Duodenal mucosa (tissue), 2 donors: Measurements from ENCODE around the gene MCF2L.

Source experiments
- H3K27ac ChIP-seq: one replicate; pipeline ENCODE4 v1.7.0; 2013; ENCODE audit warnings: low read depth, low read length
- H3K27me3 ChIP-seq, 2 donors: one replicate each; pipeline ENCODE4 v1.7.0; 2013; ENCODE audit warnings: low read length in 2 of 2, control low read depth in 1 of 2; ENCODE audit not compliant: insufficient read depth in 2 of 2, control insufficient read depth in 1 of 2
- H3K36me3 ChIP-seq, 2 donors: one replicate each; pipeline ENCODE4 v1.7.0; 2013; ENCODE audit warnings: low read length in 2 of 2, control low read depth in 1 of 2; ENCODE audit not compliant: insufficient read depth in 2 of 2, control insufficient read depth in 1 of 2
- H3K4me1 ChIP-seq, 2 donors: one replicate each; pipeline ENCODE4 v1.7.0; 2013; ENCODE audit warnings: low read length in 2 of 2, control low read depth in 1 of 2; ENCODE audit not compliant: insufficient read depth in 2 of 2, control insufficient read depth in 1 of 2
- H3K4me3 ChIP-seq, 2 donors: one replicate each; pipeline ENCODE4 v1.7.0; 2013; ENCODE audit warnings: low read length in 2 of 2, low read depth in 1 of 2
- H3K9ac ChIP-seq, 2 donors: one replicate each; pipeline ENCODE4 v1.7.0; 2013; ENCODE audit warnings: low read length in 2 of 2, low read depth in 1 of 2
- H3K9me3 ChIP-seq, 2 donors: one replicate each; pipeline ENCODE4 v1.7.0; 2013; ENCODE audit warnings: low read length in 2 of 2, control low read depth in 1 of 2; ENCODE audit not compliant: control insufficient read depth in 1 of 2

MCF2L gene

DNA sequence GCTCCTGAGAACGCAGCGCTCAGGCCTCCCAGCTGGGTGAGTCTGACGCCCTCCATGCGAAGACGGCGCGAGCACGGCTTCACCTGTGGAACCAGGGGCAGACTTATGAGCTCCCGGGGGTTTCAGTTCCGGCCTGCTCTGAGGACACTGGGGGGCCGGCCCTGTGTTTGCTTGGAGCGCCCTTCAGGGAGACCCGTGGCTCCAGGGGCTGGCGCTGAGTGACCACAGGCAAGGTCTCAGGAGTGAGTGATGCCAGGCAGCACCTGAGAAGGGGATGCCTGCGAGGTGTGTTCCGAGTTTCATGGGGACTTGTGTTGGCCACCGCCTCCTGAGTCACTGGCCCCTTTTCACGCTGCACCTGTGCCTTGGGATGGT, 4.5 kb downstream of the MCF2L start:
- no peak overlapping the region for H3K9ac ChIP-seq
- H3K4me1 ChIP-seq, result peaks cover 7 to 8% of the 10 kb centered on the region in 2 donors
- peaks cover 0 to 13% of the 10 kb centered on the region in 2 donors for H3K27me3 ChIP-seq
- H3K27ac ChIP-seq, result no peak overlapping the region
- H3K9me3 ChIP-seq, result no peaks in the 10 kb centered on the region
- no peak overlapping the region for H3K4me3 ChIP-seq
- no peaks in the 10 kb centered on the region for H3K36me3 ChIP-seq

DNA sequence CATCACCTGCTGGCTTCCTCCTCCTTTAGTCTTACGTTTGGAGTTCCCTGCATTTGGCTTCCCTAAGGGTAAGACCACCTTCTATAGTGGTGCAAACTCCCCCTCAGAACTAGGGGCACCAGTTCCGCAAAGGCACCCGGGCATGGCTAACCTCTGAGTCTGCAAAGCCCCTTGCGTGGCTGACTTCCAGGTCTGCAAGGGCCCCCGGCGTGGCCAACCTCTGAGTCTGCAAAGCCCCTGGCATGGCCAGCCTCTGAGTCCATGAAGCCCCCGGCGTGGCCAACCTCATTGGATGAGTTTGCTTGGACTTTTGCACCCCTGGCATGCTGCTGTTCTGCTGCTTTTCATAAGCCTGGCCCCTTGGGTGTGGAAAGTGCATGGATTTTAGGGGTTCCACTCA, 5.1 kb downstream of the MCF2L start:
- Histone ChIP-seq H3K36me3 (no peaks in the 10 kb centered on the region), H3K4me1 (peaks cover 7 to 8% of the 10 kb centered on the region in 2 donors), H3K9me3 (no peaks in the 10 kb centered on the region), H3K4me3 (no peak overlapping the region), H3K27me3 (peaks cover 0 to 13% of the 10 kb centered on the region in 2 donors), H3K27ac (no peak overlapping the region), H3K9ac (no peak overlapping the region)

DNA sequence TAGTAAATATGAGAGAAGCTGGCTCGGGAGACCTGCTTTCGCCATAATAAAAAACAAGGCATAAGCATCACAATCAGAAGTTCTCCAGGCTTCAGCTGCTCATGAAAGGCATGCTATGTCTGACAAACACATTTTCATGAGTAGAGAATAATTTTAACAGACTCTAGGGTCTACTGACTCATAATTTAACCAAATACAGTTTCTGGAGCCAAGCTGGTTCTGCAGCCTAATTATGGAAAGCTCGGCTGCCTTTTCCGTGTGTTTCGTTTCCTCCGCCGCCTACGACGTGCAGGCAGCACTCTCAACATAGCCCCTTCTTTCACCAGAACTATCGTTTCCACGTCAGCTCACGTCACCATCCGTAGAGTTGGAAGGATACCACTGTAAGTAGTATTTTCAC, 5.7 kb downstream of the MCF2L start:
- no peak overlapping the region for H3K9ac ChIP-seq

DNA sequence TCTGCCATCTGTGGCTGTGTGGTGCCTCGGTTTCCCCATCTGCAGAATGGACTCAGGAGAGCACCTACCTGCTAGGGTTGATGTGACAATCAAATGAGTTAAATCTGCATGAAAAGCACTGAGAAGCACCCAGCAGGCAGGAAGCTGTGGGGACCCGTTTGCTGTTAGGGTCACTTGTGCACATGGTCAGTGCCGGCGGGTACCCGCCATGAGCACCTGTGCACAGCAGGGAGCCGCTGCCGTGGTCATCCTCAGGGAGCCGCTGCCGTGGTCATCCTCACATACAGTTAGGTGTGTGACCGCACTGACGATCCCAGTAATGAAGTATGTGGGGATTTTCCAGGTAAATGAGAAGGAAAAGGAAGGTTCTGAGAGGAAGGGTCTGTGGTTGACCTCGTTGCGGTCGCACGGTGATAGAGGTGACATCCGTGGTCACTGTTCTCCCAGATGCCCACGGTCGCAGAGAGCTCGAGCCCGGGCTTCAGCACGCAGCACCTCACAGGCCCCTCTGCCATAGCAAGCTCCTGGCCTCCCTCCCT, 6.5 kb downstream of the MCF2L start:
- Histone ChIP-seq H3K4me3 (no peak overlapping the region), H3K36me3 (no peaks in the 10 kb centered on the region), H3K9me3 (no peaks in the 10 kb centered on the region), H3K27ac (no peak overlapping the region), H3K27me3 (peaks cover 0 to 9% of the 10 kb centered on the region in 2 donors), H3K9ac (no peak overlapping the region), H3K4me1 (no peaks in the 10 kb centered on the region)

More for the DNA sequence above, 5.7 kb downstream of the MCF2L start:
- peaks cover 3% of the 10 kb centered on the region in 2 donors for H3K4me1 ChIP-seq
- H3K36me3 ChIP-seq, result no peaks in the 10 kb centered on the region
- H3K27ac ChIP-seq, result no peak overlapping the region
- no peak overlapping the region for H3K4me3 ChIP-seq
- H3K9me3 ChIP-seq, result no peaks in the 10 kb centered on the region
- peaks cover 0 to 9% of the 10 kb centered on the region in 2 donors for H3K27me3 ChIP-seq

DNA sequence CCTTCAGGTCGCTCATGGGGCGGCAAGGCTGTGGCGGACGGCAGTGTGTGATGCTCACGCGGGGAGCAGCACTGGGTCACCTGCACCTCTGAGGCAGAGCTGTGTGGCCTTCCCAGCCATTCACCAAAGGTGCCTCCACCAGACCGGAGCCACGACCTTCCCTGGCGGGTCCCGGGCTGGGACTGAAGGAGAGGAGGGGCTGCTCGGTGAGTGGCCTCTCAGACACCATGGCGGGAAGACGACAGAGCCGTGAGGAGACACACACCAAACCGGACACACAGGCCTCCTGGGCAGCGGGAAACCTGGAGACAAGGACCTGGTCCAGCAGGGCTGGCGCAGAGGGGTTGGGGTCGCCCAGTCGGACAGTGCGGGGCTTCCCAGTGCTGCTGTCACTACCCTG, 7.5 kb downstream of the MCF2L start:
- Histone ChIP-seq H3K27ac (no peak overlapping the region), H3K4me1 (no peaks in the 10 kb centered on the region), H3K36me3 (no peaks in the 10 kb centered on the region), H3K9ac (no peak overlapping the region), H3K9me3 (no peaks in the 10 kb centered on the region), H3K27me3 (peaks cover 0 to 4% of the 10 kb centered on the region in 2 donors), H3K4me3 (no peak overlapping the region)

DNA sequence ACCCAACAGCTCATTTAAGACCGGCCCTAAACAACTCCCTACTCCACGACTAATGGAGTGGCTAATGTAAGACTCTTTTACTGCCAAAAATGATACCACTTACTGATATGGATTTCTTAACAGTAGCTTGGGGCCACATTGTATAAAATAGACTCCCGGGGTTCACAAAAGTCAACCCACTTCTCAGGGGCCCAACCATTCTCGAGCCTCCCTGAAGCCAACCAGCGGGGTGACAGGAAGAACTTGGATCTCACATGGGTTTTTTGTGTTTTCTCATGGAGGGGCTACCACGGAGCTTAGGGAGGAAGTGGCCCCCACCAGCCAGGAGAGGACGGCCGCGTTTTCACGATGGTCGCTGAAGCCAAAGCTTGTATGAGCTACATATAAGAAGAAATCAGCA, 8.1 kb downstream of the MCF2L start:
- peaks cover 0 to 2% of the 10 kb centered on the region in 2 donors for H3K27me3 ChIP-seq
- H3K27ac ChIP-seq, result no peak overlapping the region
- H3K9ac ChIP-seq, result no peak overlapping the region
- no peak overlapping the region for H3K4me3 ChIP-seq
- no peaks in the 10 kb centered on the region for H3K9me3 ChIP-seq
- no peaks in the 10 kb centered on the region for H3K36me3 ChIP-seq
- H3K4me1 ChIP-seq, result no peaks in the 10 kb centered on the region

DNA sequence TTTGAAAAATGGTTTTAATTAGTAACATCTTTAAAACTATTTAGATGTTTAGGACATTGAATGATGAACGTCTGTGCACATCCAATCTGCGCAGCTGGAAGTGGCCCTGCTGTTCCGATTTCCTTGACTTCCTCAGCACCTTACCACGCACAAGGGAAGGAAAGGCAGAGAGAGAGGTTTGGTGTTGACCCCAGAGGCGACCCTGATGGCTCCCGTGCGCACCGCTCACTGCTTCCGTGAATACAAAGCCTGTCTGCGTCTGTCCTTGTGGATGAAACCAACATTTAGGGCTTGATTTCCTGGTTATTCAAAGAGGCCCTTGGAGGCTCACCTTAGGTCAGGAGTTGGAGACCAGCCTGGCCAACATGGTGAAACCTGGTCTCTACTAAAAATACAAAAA, 8.5 kb downstream of the MCF2L start:
- Histone ChIP-seq H3K9me3 (no peaks in the 10 kb centered on the region), H3K27ac (no peak overlapping the region), H3K9ac (no peak overlapping the region), H3K4me3 (no peak overlapping the region), H3K27me3 (peaks cover 0 to 2% of the 10 kb centered on the region in 2 donors), H3K4me1 (no peaks in the 10 kb centered on the region), H3K36me3 (no peaks in the 10 kb centered on the region)

DNA sequence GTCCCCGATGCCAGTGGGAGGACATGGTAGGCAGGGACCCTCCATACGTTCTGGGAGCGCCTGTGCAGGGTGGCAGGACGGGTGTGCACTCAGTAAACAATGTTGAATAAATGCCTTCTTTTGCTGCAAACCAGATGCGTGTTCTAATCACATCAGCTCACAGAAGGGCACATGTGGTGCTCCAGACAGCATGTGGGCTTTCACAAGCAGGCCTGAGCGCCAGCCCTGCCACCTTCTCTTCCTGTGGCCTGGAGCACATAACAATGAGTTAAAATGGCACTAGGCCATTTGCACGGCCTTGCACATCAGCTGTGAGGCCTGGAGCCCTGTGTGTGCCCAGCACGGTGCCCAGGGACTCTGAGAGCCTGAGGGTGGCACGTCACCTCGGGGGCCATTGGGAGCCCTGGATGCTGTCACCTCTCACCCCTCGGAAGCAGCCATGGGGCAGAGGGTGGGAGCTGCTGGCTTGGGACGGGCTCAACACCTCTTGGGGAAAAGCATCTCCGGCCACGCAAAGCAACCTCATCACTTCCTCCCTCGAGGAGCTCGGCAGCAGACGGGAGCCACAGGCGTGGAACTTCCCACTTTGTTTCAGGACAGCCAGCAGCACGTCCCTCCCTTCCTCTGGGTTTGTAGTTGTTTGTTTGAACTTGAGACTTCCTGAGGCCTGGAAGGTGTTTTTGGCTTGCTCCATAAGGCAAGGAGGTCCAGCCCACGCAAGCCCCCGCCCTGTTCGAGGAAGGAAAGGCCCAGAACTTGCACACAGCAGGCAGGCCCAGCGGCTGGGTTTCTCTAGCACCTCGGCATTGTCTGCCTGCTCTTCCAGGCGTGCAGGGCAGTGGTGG, 9.8 kb downstream of the MCF2L start:
- H3K9me3 ChIP-seq, result no peaks in the 10 kb centered on the region
- H3K4me3 ChIP-seq, result no peak overlapping the region
- no peaks in the 10 kb centered on the region for H3K4me1 ChIP-seq
- H3K27me3 ChIP-seq, result peaks cover 0 to 1% of the 10 kb centered on the region in 2 donors
- no peak overlapping the region for H3K9ac ChIP-seq
- no peak overlapping the region for H3K27ac ChIP-seq
- no peaks in the 10 kb centered on the region for H3K36me3 ChIP-seq

DNA sequence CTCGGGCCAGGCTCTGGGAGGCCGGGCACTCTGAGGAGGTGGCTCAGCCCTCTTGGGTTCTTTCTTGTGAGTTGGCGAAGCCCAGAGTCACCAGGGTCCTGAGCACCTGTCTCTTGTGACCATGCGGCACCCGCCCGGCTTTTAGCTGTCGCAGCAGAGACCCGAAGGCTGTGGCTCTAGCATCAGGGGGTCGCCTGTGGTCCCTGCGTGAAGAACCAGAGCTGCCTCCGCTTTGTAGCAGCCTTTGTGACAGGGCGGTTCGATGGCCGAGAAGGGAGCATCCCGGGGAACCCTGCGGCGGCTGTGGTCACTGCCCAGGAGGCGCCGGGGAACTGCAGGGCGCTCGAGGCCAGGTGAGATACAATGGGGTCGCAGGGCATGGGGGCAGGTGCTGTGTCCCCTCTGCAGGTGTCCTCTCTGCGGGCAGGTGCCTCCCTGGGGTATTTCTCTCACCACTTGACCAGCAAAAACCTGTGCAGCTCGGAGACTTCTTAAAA, 10.4 kb downstream of the MCF2L start:
- Histone ChIP-seq H3K4me3 (no peak overlapping the region), H3K9ac (no peak overlapping the region), H3K27ac (no peak overlapping the region), H3K27me3 (no peaks in the 10 kb centered on the region), H3K4me1 (peaks cover 0 to under 1% of the 10 kb centered on the region in 2 donors), H3K36me3 (no peaks in the 10 kb centered on the region), H3K9me3 (no peaks in the 10 kb centered on the region)

DNA sequence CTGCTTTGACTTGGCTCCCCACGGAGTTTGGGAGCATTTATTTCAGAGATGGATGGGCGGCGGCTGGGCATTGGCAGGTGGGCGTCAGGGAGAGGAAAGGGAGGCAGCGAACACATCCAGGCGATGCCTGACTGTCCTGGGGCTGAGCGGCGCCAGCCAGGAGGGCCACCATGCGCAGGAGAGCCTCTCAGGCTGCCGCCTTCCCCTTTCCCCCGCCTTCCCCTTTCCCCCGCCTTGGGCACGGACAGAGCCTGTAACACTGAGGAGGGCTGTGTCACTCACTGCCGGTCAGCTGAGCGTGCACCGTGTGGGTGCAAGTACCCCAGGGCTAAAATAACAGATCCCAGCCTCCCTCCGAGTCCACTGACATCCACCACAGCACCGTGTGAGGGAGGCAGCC, 11.4 kb downstream of the MCF2L start:
- Histone ChIP-seq H3K4me1 (peaks cover 3 to 8% of the 10 kb centered on the region in 2 donors), H3K36me3 (no peaks in the 10 kb centered on the region), H3K4me3 (peak overlapping the region in 1 of 2 donors; percentile 17), H3K27me3 (no peaks in the 10 kb centered on the region), H3K9ac (no peak overlapping the region), H3K27ac (no peak overlapping the region), H3K9me3 (no peaks in the 10 kb centered on the region)
